ENCODE results near the gene C3orf52. TPM values are rescaled to one million over a fixed set of nuclear protein-coding genes. Genes with fewer than 3 reads are reported as not detected.

The C3orf52 gene
- total and polyA plus RNA-seq, 2 donors (not counting 1 experiment from before 2014, with no cell fraction given) = 0.18 to 3.9 TPM

GRCh38 chr3:112127522-112128494 lies 41.6 kb downstream of the C3orf52 start:
- Mint-ChIP-seq H3K9me3 (ENCODE audit: insufficient read depth) (no peaks in the 10 kb centered on the region), H3K27me3 (no peaks in the 10 kb centered on the region), H3K4me1 (peaks cover 88% of the 10 kb centered on the region), H3K4me3 (peak overlapping the region; percentile 50), H3K27ac (peak overlapping the region; percentile 91)
- no peak for TF ChIP-seq EZH2 (IDR thresholded peaks at IDR 0.05; ENCODE audit: borderline replicate concordance, insufficient read depth, low read depth, low read length, poor library complexity, severe bottlenecking)
- TF ChIP-seq, protein P1, sequence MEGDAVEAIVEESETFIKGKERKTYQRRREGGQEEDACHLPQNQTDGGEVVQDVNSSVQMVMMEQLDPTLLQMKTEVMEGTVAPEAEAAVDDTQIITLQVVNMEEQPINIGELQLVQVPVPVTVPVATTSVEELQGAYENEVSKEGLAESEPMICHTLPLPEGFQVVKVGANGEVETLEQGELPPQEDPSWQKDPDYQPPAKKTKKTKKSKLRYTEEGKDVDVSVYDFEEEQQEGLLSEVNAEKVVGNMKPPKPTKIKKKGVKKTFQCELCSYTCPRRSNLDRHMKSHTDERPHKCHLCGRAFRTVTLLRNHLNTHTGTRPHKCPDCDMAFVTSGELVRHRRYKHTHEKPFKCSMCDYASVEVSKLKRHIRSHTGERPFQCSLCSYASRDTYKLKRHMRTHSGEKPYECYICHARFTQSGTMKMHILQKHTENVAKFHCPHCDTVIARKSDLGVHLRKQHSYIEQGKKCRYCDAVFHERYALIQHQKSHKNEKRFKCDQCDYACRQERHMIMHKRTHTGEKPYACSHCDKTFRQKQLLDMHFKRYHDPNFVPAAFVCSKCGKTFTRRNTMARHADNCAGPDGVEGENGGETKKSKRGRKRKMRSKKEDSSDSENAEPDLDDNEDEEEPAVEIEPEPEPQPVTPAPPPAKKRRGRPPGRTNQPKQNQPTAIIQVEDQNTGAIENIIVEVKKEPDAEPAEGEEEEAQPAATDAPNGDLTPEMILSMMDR (IDR thresholded peaks at IDR 0.05) = no peak
- H3K4me3 ChIP-seq (ENCODE audit: control extremely low read depth in 1 of 5, extremely low read depth in 1 of 5, insufficient read depth in 1 of 5, low read depth in 2 of 5, low read length in 4 of 5) = peak overlapping the region in 2 of 5 experiments; percentile 24 to 37
- ChIA-PET CTCF (interaction anchor here (0.8 to 3.0 kb wide), 8 partner anchors 8 to 196 kb away, joined by 3 to 20 read pairs (median 8); no protein-coding TSS in a partner anchor), POLR2A (interaction anchor here (1.0 kb wide), 1 partner anchor 10 kb away, joined by 4 read pairs; no protein-coding TSS in a partner anchor)
- H3K36me3 ChIP-seq (replicated peaks in 1 of 2; ENCODE audit: control extremely low read depth in 1 of 2, control insufficient read depth in 1 of 2, extremely low read depth in 1 of 2, insufficient read depth in 2 of 2, low read length in 1 of 2) = peaks cover 0 to 19% of the 10 kb centered on the region in 2 experiments
- H3K9ac ChIP-seq (ENCODE audit: low read length) = peak overlapping the region; percentile 31
- peaks cover 30% of the 10 kb centered on the region for H3K79me2 ChIP-seq (ENCODE audit: control insufficient read depth, insufficient read depth, low read length)
- no peaks in the 10 kb centered on the region for H3K27me3 ChIP-seq (replicated peaks in 1 of 4; ENCODE audit: control extremely low read depth in 1 of 4, control insufficient read depth in 3 of 4, insufficient read depth in 4 of 4, low read length in 3 of 4)
- H3K4me2 ChIP-seq (replicated peaks; ENCODE audit: low read depth, low read length, poor library complexity, severe bottlenecking) = peak overlapping the region; percentile 62
- H3K4me1 ChIP-seq (ENCODE audit: control insufficient read depth in 2 of 2, insufficient read depth in 2 of 2, low read length in 2 of 2) = peaks cover 75 to 89% of the 10 kb centered on the region in 2 donors
- no peaks in the 10 kb centered on the region for H4K20me1 ChIP-seq (ENCODE audit: control insufficient read depth, insufficient read depth, low read length, poor library complexity, severe bottlenecking)
- no peak for ATAC-seq (ENCODE audit: low read depth)
- peak overlapping the region; percentile 93 to 98 for H3K27ac ChIP-seq (ENCODE audit: low read length in 2 of 2)
- peak; percentile 72 for DNase-seq
- H3K9me3 ChIP-seq (ENCODE audit: control extremely low read depth in 1 of 3, control insufficient read depth in 2 of 3, insufficient read depth in 1 of 3, low read length in 2 of 3) = no peaks in the 10 kb centered on the region
- WGBS (ENCODE audit: insufficient coverage) = 0% methylated on average over 1 of the region's 10 CpGs
- peak overlapping the region; percentile 19 for H2AFZ ChIP-seq (ENCODE audit: insufficient read depth, low read depth, low read length, poor library complexity, severe bottlenecking)
- intact Hi-C loops (cut with micrococcal nuclease) = loop anchor here (5.0 kb wide), 3 partner anchors 169 to 461 kb away; partner anchors contain the start of genes ATG3 and SLC35A5

All from B cell (primary cell).